IMR-90 (cell line): ENCODE results near the gene MCL1. TPM values are rescaled to one million over a fixed set of nuclear protein-coding genes. Genes with fewer than 3 reads are reported as not detected.

Experiments used
- ATAC-seq: fragments of 200-7000 bp; cut with Tn5 transposase; 2 replicates; pipeline ENCODE4 v1.9.1; 2020; ENCODE audit warnings: low read depth, mild to moderate bottlenecking, moderate library complexity
- BruUV-seq: library from RNA; stranded (reverse); fragments of 400-500 nt; replicated peaks from 2 replicates; lab custom pipeline; 2021; lab: Mats Ljungman, UMichigan
- CTCF ChIA-PET: fragments of 300-600 bp; formaldehyde crosslinking; extraction: SDS; loops from one replicate; lab custom pipeline; 2021; ENCODE audit warnings: antibody characterized with exemption; lab: Yijun Ruan, JAX
- POLR2A ChIA-PET: fragments of 300-600 bp; sonication (Branson Sonifier 250); formaldehyde crosslinking; loops from one replicate; lab custom pipeline; 2022; ENCODE audit warnings: antibody characterized with exemption; ENCODE audit not compliant: unreplicated experiment; lab: Charles Lee
- DNase-seq: peaks from one replicate; pipeline ENCODE4 v3.0.0; 2013
- H2AFZ ChIP-seq: replicated peaks from 2 replicates; pipeline ENCODE3; 2013; ENCODE audit warnings: low read length, mild to moderate bottlenecking; ENCODE audit not compliant: poor library complexity
- H2AK5ac ChIP-seq: 2 replicates; pipeline ENCODE4 v1.6.1; 2013; ENCODE audit warnings: low read depth, low read length, inconsistent platforms
- H2AK9ac ChIP-seq: replicated peaks from 2 replicates; pipeline ENCODE3; 2013; ENCODE audit warnings: mild to moderate bottlenecking, low read depth, low read length, moderate library complexity; ENCODE audit not compliant: poor library complexity
- H2BK120ac ChIP-seq: 2 replicates; pipeline ENCODE4 v1.6.1; 2013; ENCODE audit warnings: low read depth, low read length, inconsistent platforms
- H2BK15ac ChIP-seq: 3 replicates; pipeline ENCODE4 v1.6.1; 2013; ENCODE audit warnings: low read depth, low read length, inconsistent platforms
- H2BK20ac ChIP-seq: 2 replicates; pipeline ENCODE4 v1.6.1; 2013; ENCODE audit warnings: low read depth, mild to moderate bottlenecking, inconsistent platforms, low read length, moderate library complexity
- H2BK5ac ChIP-seq: 2 replicates; pipeline ENCODE4 v1.6.1; 2013; ENCODE audit warnings: mild to moderate bottlenecking, low read depth, low read length, inconsistent platforms; ENCODE audit not compliant: poor library complexity, severe bottlenecking
- H3K14ac ChIP-seq: replicated peaks from 2 replicates; pipeline ENCODE4 v1.6.1; 2013; ENCODE audit warnings: low read depth, low read length, inconsistent platforms
- H3K18ac ChIP-seq: 2 replicates; pipeline ENCODE4 v1.6.1; 2013; ENCODE audit warnings: low read depth, low read length, control low read depth
- H3K23ac ChIP-seq: 2 replicates; pipeline ENCODE4 v1.6.1; 2013; ENCODE audit warnings: low read depth, low read length, inconsistent platforms
- H3K27ac ChIP-seq: 2 replicates; pipeline ENCODE4 v1.5.1; 2013; ENCODE audit warnings: mild to moderate bottlenecking, control low read depth, low read length; ENCODE audit not compliant: insufficient read depth
- H3K27me3 ChIP-seq: 2 replicates; pipeline ENCODE4 v1.6.1; 2013; ENCODE audit warnings: low read length; ENCODE audit not compliant: control insufficient read depth, insufficient read depth
- H3K36me3 ChIP-seq: 2 replicates; pipeline ENCODE4 v1.6.1; 2013; ENCODE audit warnings: low read length, mixed read lengths; ENCODE audit not compliant: control insufficient read depth, insufficient read depth
- H3K4ac ChIP-seq: 2 replicates; pipeline ENCODE4 v1.6.1; 2013; ENCODE audit warnings: low read depth, low read length, inconsistent platforms
- H3K4me1 ChIP-seq: 2 replicates; pipeline ENCODE4 v1.6.1; 2013; ENCODE audit warnings: low read length, mixed read lengths; ENCODE audit not compliant: control insufficient read depth, insufficient read depth
- H3K4me2 ChIP-seq: 2 replicates; pipeline ENCODE4 v1.6.1; 2013; ENCODE audit warnings: low read depth, mild to moderate bottlenecking, control low read depth, low read length, moderate library complexity
- H3K4me3 ChIP-seq: 2 replicates; pipeline ENCODE4 v1.5.1; 2013; ENCODE audit warnings: low read depth, mild to moderate bottlenecking, control low read depth, low read length, moderate library complexity; ENCODE audit not compliant: insufficient read depth
- H3K56ac ChIP-seq: 2 replicates; pipeline ENCODE4 v1.6.1; 2013; ENCODE audit warnings: low read length, inconsistent platforms; ENCODE audit not compliant: insufficient read depth; ENCODE audit errors: extremely low read depth
- H3K79me1 ChIP-seq, 2 experiments: 2 replicates each; pipeline ENCODE4 v1.6.1; 2013; ENCODE audit warnings: low read length in 2 of 2, inconsistent platforms in 1 of 2, low read depth in 1 of 2
- H3K9ac ChIP-seq: 2 replicates; pipeline ENCODE4 v1.6.1; 2013; ENCODE audit warnings: low read depth, low read length, control low read depth
- H3K9me1 ChIP-seq: 2 replicates; pipeline ENCODE4 v1.6.1; 2013; ENCODE audit warnings: low read length, inconsistent platforms; ENCODE audit not compliant: insufficient read depth
- H3K9me3 ChIP-seq: 2 replicates; pipeline ENCODE4 v1.6.1; 2013; ENCODE audit warnings: low read length; ENCODE audit not compliant: control insufficient read depth, insufficient read depth
- H4K20me1 ChIP-seq: 2 replicates; pipeline ENCODE4 v1.6.1; 2013; ENCODE audit warnings: low read length, inconsistent platforms; ENCODE audit not compliant: insufficient read depth
- H4K5ac ChIP-seq: 2 replicates; pipeline ENCODE4 v1.6.1; 2013; ENCODE audit warnings: mild to moderate bottlenecking, low read depth, low read length, control low read depth
- H4K8ac ChIP-seq, 2 experiments: 2 replicates each; pipeline ENCODE4 v1.6.1; 2013; ENCODE audit warnings: low read depth in 2 of 2, low read length in 2 of 2, control low read depth in 1 of 2, inconsistent platforms in 1 of 2
- H4K91ac ChIP-seq: 2 replicates; pipeline ENCODE4 v1.6.1; 2013; ENCODE audit warnings: low read depth, low read length, inconsistent platforms; ENCODE audit not compliant: insufficient read depth
- BHLHE40 ChIP-seq: fragments of 150-350 bp; IDR thresholded peaks from 2 replicates; pipeline ENCODE4 v1.6.1; 2016; ENCODE audit warnings: mild to moderate bottlenecking, low read depth, low read length
- CHD1 ChIP-seq: IDR thresholded peaks from 2 replicates; pipeline ENCODE4 v1.6.1; 2012; ENCODE audit warnings: low read depth, low read length, improper control_type of control experiment
- POLR2A ChIP-seq: IDR thresholded peaks from 2 replicates; pipeline ENCODE4 v1.6.1; 2012; ENCODE audit warnings: mild to moderate bottlenecking, low read depth, low read length
- RAD21 ChIP-seq: IDR thresholded peaks from 2 replicates; pipeline ENCODE4 v1.6.1; 2012; ENCODE audit warnings: low read length, improper control_type of control experiment
- RFX5 ChIP-seq: IDR thresholded peaks from 2 replicates; pipeline ENCODE4 v1.8.0; 2012; ENCODE audit warnings: low read depth, mild to moderate bottlenecking, low read length, moderate library complexity
- WGBS, 2 experiments: methylation state at CpG; one replicate each; pipeline versions ENCODE4 v1.1.5 to v1.1.7; 2013; ENCODE audit warnings: missing lambda C conversion rate in 2 of 2; ENCODE audit not compliant: insufficient read length in 1 of 2; ENCODE audit errors: extremely low coverage in 2 of 2; 5-methylcytosine and 5-hydroxymethylcytosine counted together
- dilution Hi-C: fragments of 300-500 bp; cut with HindIII; formaldehyde crosslinking; loops from one replicate; pipeline ENCODE4 v1.14.3; 2018; ENCODE audit warnings: low sequenced_read_pairs; ENCODE audit not compliant: unreplicated experiment
- in situ Hi-C: fragments of 300-500 bp; cut with MboI; formaldehyde crosslinking; loops from 3 replicates; pipeline ENCODE4 v1.14.3; 2019; ENCODE audit warnings: low sequenced_read_pairs, inconsistent platforms, mixed read lengths
- intact Hi-C: fragments of 100-400 bp; cut with micrococcal nuclease; formaldehyde crosslinking; loops from 2 replicates; pipeline ENCODE4 v1.10.0; 2022
- polyA plus RNA-seq, 3 experiments: library from polyadenylated mRNA; depleted of rRNA; stranded (reverse); fragments of >200 nt; gene quantifications; 2 replicates each; pipeline ENCODE4 v1.2.3, GENCODE V29; 2012; ENCODE audit warnings: low replicate concordance in 1 of 3
- total RNA-seq: library from RNA; depleted of rRNA; stranded (reverse); fragments of >200 nt; gene quantifications from 2 replicates; pipeline ENCODE4 v1.2.3, GENCODE V29; 2012
- TF ChIP-seq, protein P1 (sequence below): fragments of 150-350 bp; IDR thresholded peaks from 2 replicates; pipeline ENCODE4 v1.6.1; 2017; ENCODE audit warnings: mild to moderate bottlenecking, antibody characterized with exemption, low read length, low read depth
- TF ChIP-seq, protein P2 (sequence below): fragments of 150-350 bp; IDR thresholded peaks from 2 replicates; pipeline ENCODE4 v1.6.1; 2016; ENCODE audit warnings: low read depth, mild to moderate bottlenecking, low read length, moderate library complexity, borderline replicate concordance

Gene MCL1
- total and polyA plus RNA-seq, 2 of the 4 experiments (the other 2 are of a cell fraction), result 79.5 to 142 TPM

DNA sequence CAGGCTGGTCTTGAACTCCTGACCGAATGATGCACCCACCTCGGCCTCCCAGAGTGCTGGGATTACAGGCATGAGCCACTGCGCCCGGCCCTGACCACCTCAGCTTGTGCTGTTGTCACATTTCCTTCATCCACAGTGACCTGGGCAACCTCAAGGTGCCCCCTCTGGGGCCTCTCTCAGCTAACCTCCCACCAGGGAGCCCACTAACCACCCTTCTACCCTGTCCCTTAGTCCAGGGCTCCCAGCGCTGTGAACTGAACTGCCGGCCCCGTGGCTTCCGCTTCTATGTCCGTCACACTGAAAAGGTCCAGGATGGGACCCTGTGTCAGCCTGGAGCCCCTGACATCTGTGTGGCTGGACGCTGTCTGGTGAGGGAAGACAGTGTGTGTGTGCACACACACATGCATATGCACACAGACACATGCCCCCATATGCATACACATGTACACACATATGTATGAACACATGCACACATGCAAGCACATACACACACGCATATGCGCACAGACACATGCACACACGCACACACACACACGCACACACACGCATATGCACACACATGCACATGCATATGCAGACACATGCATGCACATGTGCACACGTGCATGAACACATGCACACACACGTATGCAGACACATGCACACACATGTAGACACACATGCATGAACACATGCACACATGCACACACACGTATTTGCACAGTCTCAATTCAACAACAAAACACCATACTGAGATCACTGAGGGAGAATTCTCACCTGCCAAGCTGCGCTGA, 24.0 kb downstream of the MCL1 start:
- no peak overlapping the region for H3K23ac ChIP-seq
- peaks cover 5% of the 10 kb centered on the region for H3K36me3 ChIP-seq
- no peak overlapping the region for H4K8ac ChIP-seq
- no peak overlapping the region for H2BK5ac ChIP-seq
- CTCF ChIA-PET, result interaction anchor here (0.7 kb wide), 1 partner anchor 476 kb away, joined by 3 read pairs; no protein-coding TSS in a partner anchor
- no peak overlapping the region for H3K4ac ChIP-seq
- no peak overlapping the region for H3K9ac ChIP-seq
- in situ Hi-C loops, result loop anchor here (10.0 kb wide), 1 partner anchor 291 kb away; the partner anchor contains the start of gene APH1A
- no peak overlapping the region for H3K4me3 ChIP-seq
- H3K4me1 ChIP-seq, result peaks cover 20% of the 10 kb centered on the region
- H3K9me1 ChIP-seq, result peaks cover 11% of the 10 kb centered on the region
- dilution Hi-C loops, result no loop called here
- peaks cover 7 to 60% of the 10 kb centered on the region in 2 experiments for H3K79me1 ChIP-seq
- H2BK15ac ChIP-seq, result no peak overlapping the region
- BruUV-seq, result no TSS peak
- DNase-seq (no peak), ATAC-seq (no peak)
- no peak overlapping the region for H3K18ac ChIP-seq
- peaks cover 10% of the 10 kb centered on the region for H4K20me1 ChIP-seq
- no peak overlapping the region for H2AK5ac ChIP-seq
- no peak overlapping the region for H2AK9ac ChIP-seq
- H3K27me3 ChIP-seq, result no peaks in the 10 kb centered on the region
- no peak overlapping the region for H2AFZ ChIP-seq
- H3K27ac ChIP-seq, result no peak overlapping the region
- POLR2A ChIA-PET, result no interaction called here
- intact Hi-C loops, result no loop called here
- H4K91ac ChIP-seq, result no peak overlapping the region
- TF ChIP-seq, protein P1, sequence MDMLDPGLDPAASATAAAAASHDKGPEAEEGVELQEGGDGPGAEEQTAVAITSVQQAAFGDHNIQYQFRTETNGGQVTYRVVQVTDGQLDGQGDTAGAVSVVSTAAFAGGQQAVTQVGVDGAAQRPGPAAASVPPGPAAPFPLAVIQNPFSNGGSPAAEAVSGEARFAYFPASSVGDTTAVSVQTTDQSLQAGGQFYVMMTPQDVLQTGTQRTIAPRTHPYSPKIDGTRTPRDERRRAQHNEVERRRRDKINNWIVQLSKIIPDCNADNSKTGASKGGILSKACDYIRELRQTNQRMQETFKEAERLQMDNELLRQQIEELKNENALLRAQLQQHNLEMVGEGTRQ, result no peak
- no peak for TF ChIP-seq CHD1
- TF ChIP-seq BHLHE40, result no peak
- TF ChIP-seq RFX5, result no peak
- no peak for TF ChIP-seq RAD21
- TF ChIP-seq POLR2A, result no peak
- TF ChIP-seq, protein P2, sequence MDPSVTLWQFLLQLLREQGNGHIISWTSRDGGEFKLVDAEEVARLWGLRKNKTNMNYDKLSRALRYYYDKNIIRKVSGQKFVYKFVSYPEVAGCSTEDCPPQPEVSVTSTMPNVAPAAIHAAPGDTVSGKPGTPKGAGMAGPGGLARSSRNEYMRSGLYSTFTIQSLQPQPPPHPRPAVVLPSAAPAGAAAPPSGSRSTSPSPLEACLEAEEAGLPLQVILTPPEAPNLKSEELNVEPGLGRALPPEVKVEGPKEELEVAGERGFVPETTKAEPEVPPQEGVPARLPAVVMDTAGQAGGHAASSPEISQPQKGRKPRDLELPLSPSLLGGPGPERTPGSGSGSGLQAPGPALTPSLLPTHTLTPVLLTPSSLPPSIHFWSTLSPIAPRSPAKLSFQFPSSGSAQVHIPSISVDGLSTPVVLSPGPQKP, result no peak
- 81% methylated on average over 15 of the region's 19 CpGs; no CpG with 5 or more reads in 1 of the 2 experiments for WGBS, 2 experiments
- H3K9me3 ChIP-seq, result no peaks in the 10 kb centered on the region
- H3K4me2 ChIP-seq, result no peak overlapping the region
- no peak overlapping the region for H2BK20ac ChIP-seq
- H4K5ac ChIP-seq, result no peak overlapping the region
- H2BK120ac ChIP-seq, result no peak overlapping the region
- H3K56ac ChIP-seq, result no peak overlapping the region
- H3K14ac ChIP-seq, result no peak overlapping the region
